ENCODE measurements around the gene DEFB127.
"Not testable (repeated sequence)": the region's sequence is repeated elsewhere in the genome, so short reads cannot be mapped to it uniquely, and the experiment has no call there.

Gene DEFB127
- long read RNA-seq, donor 1, result 0 reads
- long read RNA-seq, donor 2, result 0 reads
- long read RNA-seq, donor 3, result 0 reads
- long read RNA-seq, donor 4, result 0 reads
- long read RNA-seq, donor 5, result 0 reads
- long read RNA-seq, donor 6, result 0 reads
- long read RNA-seq, donor 7, result 0 reads
- long read RNA-seq, donor 8, partial matches to known transcripts, result 0 of 1 reads
- long read RNA-seq, donor 8, other reads (novel, unspliced or antisense), result 0 of 1 reads

GRCh38 chr20:157154-157553 is at the start of gene DEFB127:
Gene DEFB127 (plus strand): TSS chr20:157454. CDS start chr20:157545, 91 bp downstream.
- DNase-seq, result no peak

GRCh38 chr20:112396-112795 is 44.9 kb upstream of the DEFB127 start:
- DNase-seq, result no peak

GRCh38 chr20:117518-117917 is 39.7 kb upstream of the DEFB127 start:
- no peak for DNase-seq

- DNase-seq, result not testable (repeated sequence)
Measured at GRCh38 chr20:129786-130323, 27.4 kb upstream of the DEFB127 start.

GRCh38 chr20:137668-138490 is 19.4 kb upstream of the DEFB127 start:
- DNase-seq, result no peak

GRCh38 chr20:142290-142689 is 15.0 kb upstream of the DEFB127 start, which contains the start of gene DEFB126:
Gene DEFB126 (plus strand): TSS chr20:142590. CDS start chr20:142629, 39 bp downstream.
- DNase-seq, result no peak

- no peak for DNase-seq
Measured at GRCh38 chr20:145877-146276, 11.4 kb upstream of the DEFB127 start.

- DNase-seq, result no peak
Measured at GRCh38 chr20:152131-152530, 5.1 kb upstream of the DEFB127 start.

- DNase-seq, result no peak
Measured at GRCh38 chr20:164618-165017, 7.4 kb downstream of the DEFB127 start.

- no peak for DNase-seq
Measured at GRCh38 chr20:168876-169275, 11.6 kb downstream of the DEFB127 start.

- DNase-seq, result no peak
Measured at GRCh38 chr20:184288-184687, 27.0 kb downstream of the DEFB127 start.

- DNase-seq, result no peak
Measured at GRCh38 chr20:187733-188132, 30.5 kb downstream of the DEFB127 start.

- DNase-seq, result no peak
Measured at GRCh38 chr20:189611-190010, 32.4 kb downstream of the DEFB127 start, which contains the start of gene DEFB128. Gene DEFB128 (minus strand): TSS chr20:189711. CDS start chr20:189623, 88 bp downstream.

GRCh38 chr20:198225-198624 is 41.0 kb downstream of the DEFB127 start:
- DNase-seq, result no peak

- DNase-seq, result no peak
Measured at GRCh38 chr20:199996-200395, 42.7 kb downstream of the DEFB127 start.

GRCh38 chr20:203630-204029 is 46.4 kb downstream of the DEFB127 start:
- not testable (repeated sequence) for DNase-seq

Measured in right kidney (tissue), 9 donors.